Caco-2 (cell line): ENCODE measurements around the gene PLAA. TPM values are rescaled to one million over a fixed set of nuclear protein-coding genes. Genes with fewer than 3 reads are reported as not detected.

ENCODE experiments used
- Bru-seq: library from RNA; stranded (reverse); fragments of 400-500 nt; gene quantifications from one replicate; lab custom pipeline; 2021; lab: Mats Ljungman, UMichigan
- BruChase-seq, 2 experiments: library from RNA; stranded (reverse); fragments of 400-500 nt; gene quantifications; one replicate each; lab custom pipeline; 2021; lab: Mats Ljungman, UMichigan
- BruUV-seq: library from RNA; stranded (reverse); fragments of 400-500 nt; replicated peaks from 2 replicates; lab custom pipeline; 2021; lab: Mats Ljungman, UMichigan
- CTCF ChIA-PET: fragments of 300-600 bp; sonication (Branson Sonifier 250); formaldehyde crosslinking; loops from one replicate; lab custom pipeline; 2022; ENCODE audit warnings: antibody characterized with exemption; lab: Charles Lee
- POLR2A ChIA-PET: fragments of 300-600 bp; sonication (Branson Sonifier 250); formaldehyde crosslinking; loops from one replicate; lab custom pipeline; 2022; ENCODE audit warnings: antibody characterized with exemption; lab: Charles Lee
- DNase-seq, 2 experiments: peaks; one replicate each; pipeline versions ENCODE4 v3.0.0 to v3.0.0-alpha.2; 2020 to 2022
- H3K27me3 ChIP-seq: replicated peaks from 2 replicates; pipeline ENCODE4 v1.6.0; 2011; ENCODE audit warnings: low read length; ENCODE audit not compliant: control insufficient read depth, insufficient read depth
- H3K36me3 ChIP-seq: 2 replicates; pipeline ENCODE4 v1.5.1; 2011; ENCODE audit warnings: low read length; ENCODE audit not compliant: control insufficient read depth, insufficient read depth
- H3K4me1 ChIP-seq: fragments of 250-450 bp; sonication (Bioruptor Pico); 2 replicates; pipeline ENCODE4 v1.5.1; 2020; ENCODE audit warnings: mild to moderate bottlenecking
- H3K4me3 ChIP-seq: 2 replicates; pipeline ENCODE4 v1.5.1; 2011; ENCODE audit warnings: low read depth, mild to moderate bottlenecking, control low read depth, low read length
- H3K9me3 ChIP-seq: fragments of 250-450 bp; sonication (Bioruptor Pico); 2 replicates; pipeline ENCODE4 v1.5.1; 2020; ENCODE audit warnings: mild to moderate bottlenecking, moderate library complexity
- H3K27ac Mint-ChIP-seq: one replicate; pipeline ENCODE4 v1.8.0; 2022; ENCODE audit warnings: mixed read lengths; ENCODE audit not compliant: unreplicated experiment
- H3K27me3 Mint-ChIP-seq: one replicate; pipeline ENCODE4 v1.8.0; 2022; ENCODE audit warnings: mixed read lengths; ENCODE audit not compliant: insufficient read depth, unreplicated experiment
- H3K36me3 Mint-ChIP-seq: one replicate; pipeline ENCODE4 v1.8.0; 2022; ENCODE audit warnings: mild to moderate bottlenecking, mixed read lengths; ENCODE audit not compliant: insufficient read depth, unreplicated experiment
- H3K4me1 Mint-ChIP-seq: one replicate; pipeline ENCODE4 v1.8.0; 2022; ENCODE audit warnings: low read depth, mixed read lengths; ENCODE audit not compliant: unreplicated experiment
- H3K4me3 Mint-ChIP-seq: one replicate; pipeline ENCODE4 v1.8.0; 2022; ENCODE audit warnings: mild to moderate bottlenecking, moderate library complexity, mixed read lengths; ENCODE audit not compliant: unreplicated experiment
- H3K9me3 Mint-ChIP-seq: one replicate; pipeline ENCODE4 v1.8.0; 2022; ENCODE audit warnings: mixed read lengths; ENCODE audit not compliant: unreplicated experiment
- intact Hi-C: fragments of 100-400 bp; cut with micrococcal nuclease; formaldehyde crosslinking; loops from one replicate; pipeline ENCODE4 v1.10.0; 2022; ENCODE audit not compliant: unreplicated experiment
- long read RNA-seq: library from polyadenylated mRNA; stranded (forward); transcript quantifications from one replicate; pipeline ENCODE4 v2.0.0, GENCODE V29; 2022
- total RNA-seq: library from RNA; stranded (reverse); gene quantifications from 2 replicates; pipeline ENCODE4 v1.2.3, GENCODE V29; 2022
- TF ChIP-seq, protein P1 (sequence below), 2 experiments: fragments of 200-600 bp in 1 of 2; IDR thresholded peaks; 1 replicate in 1 of 2; 2 replicates in 1 of 2; pipeline versions ENCODE4 v1.5.1 to v1.8.0; 2011 to 2022; ENCODE audit warnings: antibody characterized with exemption in 1 of 2, control low read depth in 1 of 2, inconsistent platforms in 1 of 2, low read depth in 1 of 2, low read length in 1 of 2, mild to moderate bottlenecking in 1 of 2, moderate library complexity in 1 of 2; ENCODE audit not compliant: insufficient read depth in 1 of 2, severe bottlenecking in 1 of 2, unreplicated experiment in 1 of 2

PLAA gene
- 12.9 and 14.3 TPM in 2 replicates for total RNA-seq
- percentile 66 among the genes with signal in this experiment for Bru-seq, nascent RNA
- BruChase-seq, experiment 1, labeled RNA remaining after a 2-hour chase: percentile 64 among the genes with signal in this experiment
- percentile 64 among the genes with signal in this experiment for BruChase-seq, experiment 2, labeled RNA remaining after a 6-hour chase
- long read RNA-seq, full-length matches to known transcripts: 16 of 19 reads
- long read RNA-seq, partial matches to known transcripts: 0 of 19 reads
- long read RNA-seq, other reads (novel, unspliced or antisense): 3 of 19 reads

- peak within 1 kb of the TSS; percentile 95 for H3K4me3 Mint-ChIP-seq
- POLR2A ChIA-PET: interaction anchor here (1.3 kb wide), 1 partner anchor 9 kb away, joined by 5 read pairs; the partner anchor contains the start of gene IFT74
- CTCF ChIA-PET: no interaction called here
- H3K9me3 Mint-ChIP-seq: no peaks in the 10 kb centered on the region
- BruUV-seq: no TSS peak
- TF ChIP-seq, protein P1, sequence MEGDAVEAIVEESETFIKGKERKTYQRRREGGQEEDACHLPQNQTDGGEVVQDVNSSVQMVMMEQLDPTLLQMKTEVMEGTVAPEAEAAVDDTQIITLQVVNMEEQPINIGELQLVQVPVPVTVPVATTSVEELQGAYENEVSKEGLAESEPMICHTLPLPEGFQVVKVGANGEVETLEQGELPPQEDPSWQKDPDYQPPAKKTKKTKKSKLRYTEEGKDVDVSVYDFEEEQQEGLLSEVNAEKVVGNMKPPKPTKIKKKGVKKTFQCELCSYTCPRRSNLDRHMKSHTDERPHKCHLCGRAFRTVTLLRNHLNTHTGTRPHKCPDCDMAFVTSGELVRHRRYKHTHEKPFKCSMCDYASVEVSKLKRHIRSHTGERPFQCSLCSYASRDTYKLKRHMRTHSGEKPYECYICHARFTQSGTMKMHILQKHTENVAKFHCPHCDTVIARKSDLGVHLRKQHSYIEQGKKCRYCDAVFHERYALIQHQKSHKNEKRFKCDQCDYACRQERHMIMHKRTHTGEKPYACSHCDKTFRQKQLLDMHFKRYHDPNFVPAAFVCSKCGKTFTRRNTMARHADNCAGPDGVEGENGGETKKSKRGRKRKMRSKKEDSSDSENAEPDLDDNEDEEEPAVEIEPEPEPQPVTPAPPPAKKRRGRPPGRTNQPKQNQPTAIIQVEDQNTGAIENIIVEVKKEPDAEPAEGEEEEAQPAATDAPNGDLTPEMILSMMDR (IDR thresholded peaks at IDR 0.05; ENCODE audit: insufficient read depth in 1 of 2, low read depth in 1 of 2, low read length in 1 of 2, severe bottlenecking in 1 of 2, unreplicated experiment in 1 of 2): no peak
- no peaks in the 10 kb centered on the region for H3K9me3 ChIP-seq
- H3K27ac Mint-ChIP-seq: peak within 1 kb of the TSS; percentile 100
- intact Hi-C loops: loop anchor here (1.0 kb wide), 2 partner anchors 9 to 55 kb away; partner anchors contain the start of genes CAAP1 and IFT74
- H3K4me3 ChIP-seq: peak within 1 kb of the TSS; percentile 69
- DNase-seq: peak; percentile 71 to 75
- H3K36me3 Mint-ChIP-seq: peaks cover 6% of the 10 kb centered on the region
- peaks cover 7% of the 10 kb centered on the region for H3K4me1 Mint-ChIP-seq
- H3K36me3 ChIP-seq: no peaks in the 10 kb centered on the region
- no peaks in the 10 kb centered on the region for H3K27me3 Mint-ChIP-seq
- no peaks in the 10 kb centered on the region for H3K27me3 ChIP-seq
- H3K4me1 ChIP-seq: no peaks in the 10 kb centered on the region
Measured at GRCh38 chr9:26946753-26947727, at the start of gene PLAA. PLAA (minus strand) TSS chr9:26947242; CDS start chr9:26947045, 197 bp downstream.

DNA sequence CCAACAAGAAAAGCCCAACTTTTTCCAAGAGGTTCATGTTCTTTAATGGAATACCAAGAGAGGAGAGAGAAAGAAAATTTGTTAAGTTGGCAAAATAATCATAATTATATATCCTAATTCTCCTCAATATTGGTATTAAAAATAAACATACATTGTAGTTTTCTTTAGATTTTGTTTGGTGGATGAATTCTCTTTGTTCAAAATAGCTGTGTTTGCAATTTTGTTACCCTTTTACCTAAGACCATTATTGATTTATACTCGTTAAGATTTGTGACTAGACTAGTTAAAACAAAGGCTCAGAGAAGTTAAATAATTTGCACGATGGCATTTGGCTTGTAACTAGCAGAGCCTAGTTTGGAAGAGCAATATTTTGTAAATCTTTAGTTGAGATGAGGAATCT is 48.8 kb upstream of the PLAA start:
- no peak overlapping the region for H3K4me3 Mint-ChIP-seq
- no peaks in the 10 kb centered on the region for H3K27me3 ChIP-seq
- POLR2A ChIA-PET: no interaction called here
- no peak overlapping the region for H3K27ac Mint-ChIP-seq
- H3K4me1 Mint-ChIP-seq: no peaks in the 10 kb centered on the region
- intact Hi-C loops: no loop called here
- no peak overlapping the region for H3K4me3 ChIP-seq
- H3K36me3 Mint-ChIP-seq: no peaks in the 10 kb centered on the region
- H3K4me1 ChIP-seq: no peaks in the 10 kb centered on the region
- DNase-seq: no peak
- no peaks in the 10 kb centered on the region for H3K36me3 ChIP-seq
- BruUV-seq: no TSS peak
- H3K9me3 ChIP-seq: no peaks in the 10 kb centered on the region
- no peaks in the 10 kb centered on the region for H3K9me3 Mint-ChIP-seq
- TF ChIP-seq, protein P1 (IDR thresholded peaks at IDR 0.05; ENCODE audit: insufficient read depth in 1 of 2, low read depth in 1 of 2, low read length in 1 of 2, severe bottlenecking in 1 of 2, unreplicated experiment in 1 of 2): no peak
- H3K27me3 Mint-ChIP-seq: no peaks in the 10 kb centered on the region
- CTCF ChIA-PET: no interaction called here

DNA sequence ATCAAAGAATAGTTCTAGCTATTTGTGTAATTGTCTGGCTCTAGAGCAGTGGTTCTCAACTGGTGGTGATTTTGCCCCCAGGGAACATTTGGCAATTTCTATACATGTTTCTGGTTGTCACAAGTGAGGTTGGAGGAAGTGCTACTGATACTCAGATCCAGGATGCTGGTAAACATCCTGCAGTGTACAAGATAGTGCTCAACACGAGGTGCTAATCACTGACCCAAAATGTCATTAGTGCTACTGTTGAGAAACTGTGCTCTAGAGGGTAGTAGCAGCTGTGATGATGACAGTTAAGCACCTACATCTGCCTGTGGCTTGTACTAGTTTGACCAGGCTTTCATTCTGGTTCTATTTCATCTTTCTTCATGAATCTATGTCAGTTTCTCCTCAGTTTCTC is 36.3 kb upstream of the PLAA start:
- Mint-ChIP-seq H3K36me3 (no peaks in the 10 kb centered on the region), H3K9me3 (no peaks in the 10 kb centered on the region), H3K4me3 (no peak overlapping the region), H3K27ac (no peak overlapping the region), H3K4me1 (no peaks in the 10 kb centered on the region), H3K27me3 (no peaks in the 10 kb centered on the region)
- H3K4me3 ChIP-seq: no peak overlapping the region
- ChIA-PET POLR2A (no interaction called here), CTCF (no interaction called here)
- no peaks in the 10 kb centered on the region for H3K27me3 ChIP-seq
- no TSS peak for BruUV-seq
- no peaks in the 10 kb centered on the region for H3K36me3 ChIP-seq
- TF ChIP-seq, protein P1 (IDR thresholded peaks at IDR 0.05; ENCODE audit: insufficient read depth in 1 of 2, low read depth in 1 of 2, low read length in 1 of 2, severe bottlenecking in 1 of 2, unreplicated experiment in 1 of 2): no peak
- DNase-seq: no peak
- H3K9me3 ChIP-seq: no peaks in the 10 kb centered on the region
- no peaks in the 10 kb centered on the region for H3K4me1 ChIP-seq
- intact Hi-C loops: no loop called here
